ENCODE data around the gene PALM3. TPM values are rescaled to one million over a fixed set of nuclear protein-coding genes. Genes with fewer than 3 reads are reported as not detected.
"Not testable (repeated sequence)": the region's sequence is repeated elsewhere in the genome, so short reads cannot be mapped to it uniquely, and the experiment has no call there.

PALM3 gene
- total and polyA plus RNA-seq, 12 donors = 0.14 to 0.94 (median 0.33) TPM; not detected in 6

- 46% methylated on average over 9 of the region's 9 CpGs for WGBS, 2 donors
- H3K36me3 ChIP-seq = no peaks in the 10 kb centered on the region
- H3K9me3 ChIP-seq = no peaks in the 10 kb centered on the region
- peaks cover 0 to 28% (median 0%) of the 10 kb centered on the region in 9 donors for H3K4me1 ChIP-seq
- H3K27me3 ChIP-seq = no peaks in the 10 kb centered on the region
- DNase-seq (peak in 1 of 2 donors; percentile 46), ATAC-seq (peak; percentile 61 to 93 (median 76))
- peak; percentile 9 to 55 (median 47) for TF ChIP-seq CTCF (IDR thresholded peaks at IDR 0.05)
- intact Hi-C loops (cut with DNase I) = no loop called here
- H3K27ac ChIP-seq = peak overlapping the region in 7 of 10 donors; percentile 3 to 54 (median 24)
- no peak overlapping the region for H3K4me3 ChIP-seq
Observed at GRCh38 chr19:14023404-14024235, 38.3 kb downstream of the PALM3 start.

- intact Hi-C loops (cut with DNase I) = no loop called here
- no peaks in the 10 kb centered on the region for H3K36me3 ChIP-seq
Observed at GRCh38 chr19:14022469-14022868, 39.4 kb downstream of the PALM3 start.

GRCh38 chr19:14021474-14021873 is 40.4 kb downstream of the PALM3 start:
- no peaks in the 10 kb centered on the region for H3K9me3 ChIP-seq
- no peak for TF ChIP-seq CTCF (IDR thresholded peaks at IDR 0.05)
- no peak overlapping the region for H3K4me3 ChIP-seq
- DNase-seq (no peak), ATAC-seq (no peak)
- 42 to 55% methylated on average over 5 of the region's 5 CpGs for WGBS, 2 donors
- no peaks in the 10 kb centered on the region for H3K36me3 ChIP-seq
- H3K4me1 ChIP-seq = peaks cover 0 to 33% (median 0%) of the 10 kb centered on the region in 9 donors
- no peaks in the 10 kb centered on the region for H3K27me3 ChIP-seq
- intact Hi-C loops (cut with DNase I) = no loop called here
- peak overlapping the region in 1 of 10 donors; percentile 33 for H3K27ac ChIP-seq

More at GRCh38 chr19:14022469-14022868, 39.4 kb downstream of the PALM3 start:
- H3K4me3 ChIP-seq = no peak overlapping the region
- no peaks in the 10 kb centered on the region for H3K9me3 ChIP-seq
- no peak overlapping the region for H3K27ac ChIP-seq
- no peaks in the 10 kb centered on the region for H3K27me3 ChIP-seq
- DNase-seq = no peak
- peaks cover 0 to 33% (median 0%) of the 10 kb centered on the region in 9 donors for H3K4me1 ChIP-seq
- 88 to 94% methylated on average over 4 of the region's 4 CpGs for WGBS, 2 donors
- no peak for ATAC-seq
- no peak for TF ChIP-seq CTCF (IDR thresholded peaks at IDR 0.05)

- DNase-seq; H3K27ac ChIP-seq; H3K9me3 ChIP-seq; intact Hi-C loops (cut with DNase I); ATAC-seq; H3K36me3 ChIP-seq; H3K27me3 ChIP-seq; H3K4me3 ChIP-seq: not testable (repeated sequence)
- whole genome bisulfite sequencing, 2 donors = 93 to 97% methylated on average over 3 of the region's 3 CpGs
- H3K4me1 ChIP-seq = peaks cover 0 to 26% (median 0%) of the 10 kb centered on the region in 9 donors
Observed at GRCh38 chr19:14019739-14020138, 42.1 kb downstream of the PALM3 start.

GRCh38 chr19:14019100-14019499 is 42.8 kb downstream of the PALM3 start:
- H3K27ac ChIP-seq = no peak overlapping the region
- no peak overlapping the region for H3K4me3 ChIP-seq
- no peaks in the 10 kb centered on the region for H3K36me3 ChIP-seq
- ATAC-seq (no peak), DNase-seq (no peak)
- H3K4me1 ChIP-seq = peaks cover 0 to 20% (median 0%) of the 10 kb centered on the region in 9 donors
- intact Hi-C loops (cut with DNase I) = no loop called here
- TF ChIP-seq CTCF (IDR thresholded peaks at IDR 0.05) = no peak
- 78 to 87% methylated on average over 6 of the region's 6 CpGs for WGBS, 2 donors
- H3K27me3 ChIP-seq = no peaks in the 10 kb centered on the region
- H3K9me3 ChIP-seq = no peaks in the 10 kb centered on the region

Measured in heart right ventricle (tissue), 16 donors.